PC-9 (cell line): ENCODE measurements around the gene SNRNP70.

Experiments used
- CTCF ChIP-seq: fragments of 200-600 bp; sonication (generic); conservative IDR thresholded peaks from 2 replicates; pipeline ENCODE4 v1.6.1; 2017; ENCODE audit warnings: mixed run types, antibody characterized with exemption, mild to moderate bottlenecking, moderate library complexity
- EZH2 ChIP-seq: fragments of 200-600 bp; sonication (generic); IDR thresholded peaks from 2 replicates; pipeline ENCODE4 v1.8.0; 2017; ENCODE audit warnings: antibody characterized with exemption, low read depth

- TF ChIP-seq CTCF (no peak), EZH2 (no peak)
These were observed 20.3 kb upstream of the SNRNP70 start, which contains the start of gene NTF4 for GRCh38 chr19:49064768-49065611.
